Mucosa of rectum (tissue), 2 donors: ENCODE results near the gene ANKRD11.

Experiments
- H3K27ac ChIP-seq, 2 donors: one replicate each; pipeline ENCODE4 v1.7.0; 2013; ENCODE audit warnings: inconsistent platforms in 2 of 2, low read depth in 2 of 2, low read length in 2 of 2
- H3K27me3 ChIP-seq, 2 donors: one replicate each; pipeline ENCODE4 v1.7.0; 2013; ENCODE audit warnings: low read length in 2 of 2; ENCODE audit not compliant: control insufficient read depth in 2 of 2, insufficient read depth in 2 of 2
- H3K36me3 ChIP-seq, 2 donors: one replicate each; pipeline ENCODE4 v1.7.0; 2013; ENCODE audit warnings: low read length in 2 of 2; ENCODE audit not compliant: control insufficient read depth in 2 of 2, insufficient read depth in 2 of 2
- H3K4me1 ChIP-seq, 2 donors: one replicate each; pipeline ENCODE4 v1.7.0; 2013; ENCODE audit warnings: low read length in 2 of 2, mild to moderate bottlenecking in 1 of 2; ENCODE audit not compliant: control insufficient read depth in 2 of 2, insufficient read depth in 2 of 2
- H3K4me3 ChIP-seq, 2 donors: one replicate each; pipeline ENCODE4 v1.7.0; 2013; ENCODE audit warnings: low read length in 2 of 2
- H3K9ac ChIP-seq, 2 donors: one replicate each; pipeline ENCODE4 v1.7.0; 2013; ENCODE audit warnings: low read length in 2 of 2, low read depth in 1 of 2, mild to moderate bottlenecking in 1 of 2
- H3K9me3 ChIP-seq, 2 donors: one replicate each; pipeline ENCODE4 v1.7.0; 2013; ENCODE audit warnings: low read length in 2 of 2; ENCODE audit not compliant: control insufficient read depth in 2 of 2
- donor health status: healthy.
- donor health status: Normal muscosa, but diverticular disease.

ANKRD11 gene

DNA sequence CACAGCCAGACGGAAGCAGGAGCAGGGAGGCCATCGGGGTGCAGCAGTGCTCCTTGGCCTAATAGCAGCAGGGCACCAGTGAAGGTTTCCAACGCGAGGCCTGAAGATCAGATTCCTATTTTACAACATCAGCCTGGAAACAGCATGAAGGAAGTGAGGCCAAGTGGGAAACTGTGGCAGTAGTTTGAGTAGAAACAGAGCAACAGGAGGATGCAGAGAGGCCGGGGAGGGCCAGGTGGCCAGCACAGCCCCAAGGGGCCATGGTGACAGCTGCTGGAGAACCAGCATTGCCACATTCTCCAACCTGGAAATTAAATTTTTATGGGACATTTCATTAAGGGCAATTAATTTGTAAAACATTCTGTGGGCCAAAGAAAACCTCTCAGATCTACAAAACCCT, 3.4 kb upstream of the ANKRD11 start:
- Histone ChIP-seq H3K4me3 (no peak overlapping the region), H3K27me3 (no peaks in the 10 kb centered on the region), H3K27ac (no peak overlapping the region), H3K36me3 (peaks cover 4 to 7% of the 10 kb centered on the region in 2 donors), H3K4me1 (peaks cover 22% of the 10 kb centered on the region in 2 donors), H3K9me3 (no peaks in the 10 kb centered on the region), H3K9ac (no peak overlapping the region)

DNA sequence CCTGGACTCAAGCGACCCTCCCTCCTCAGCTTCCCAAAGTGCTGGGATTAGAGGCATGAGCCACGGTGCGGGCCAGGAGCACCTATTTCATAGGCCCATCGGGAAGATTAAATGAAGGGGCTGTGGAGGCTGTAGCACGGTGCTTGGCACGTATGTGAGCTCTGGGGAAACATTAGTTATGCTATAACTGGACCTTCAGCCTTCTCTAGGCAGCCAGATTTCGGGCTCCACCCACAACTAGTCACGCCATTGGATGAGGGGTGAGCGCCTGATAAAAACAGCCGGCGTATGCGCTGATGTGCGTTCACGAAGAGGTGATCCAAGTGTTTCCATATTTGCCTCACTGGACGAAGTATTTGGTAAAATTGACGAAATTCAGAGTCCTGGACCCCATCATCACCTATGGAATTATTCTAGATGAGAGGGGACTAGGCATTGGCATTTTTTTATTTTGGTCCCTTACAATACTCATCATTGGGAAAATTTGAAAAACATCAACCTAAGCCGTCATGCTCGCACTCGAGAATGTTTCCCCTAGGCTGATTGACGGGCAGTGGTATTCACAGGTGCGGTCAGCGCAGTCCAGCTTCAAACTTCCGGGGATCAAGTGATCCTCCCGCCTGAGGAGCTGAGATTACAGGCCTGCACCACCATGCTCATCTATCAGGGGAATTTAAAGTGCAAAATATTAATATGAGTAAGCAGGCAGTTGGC, 1.8 kb upstream of the ANKRD11 start:
- H3K36me3 ChIP-seq = peaks cover 3 to 7% of the 10 kb centered on the region in 2 donors
- H3K9ac ChIP-seq = peak overlapping the region in 1 of 2 donors; percentile 88
- H3K4me1 ChIP-seq = peaks cover 22 to 24% of the 10 kb centered on the region in 2 donors
- H3K9me3 ChIP-seq = no peaks in the 10 kb centered on the region
- H3K27me3 ChIP-seq = no peaks in the 10 kb centered on the region
- H3K27ac ChIP-seq = no peak overlapping the region
- peak overlapping the region; percentile 87 to 92 for H3K4me3 ChIP-seq

DNA sequence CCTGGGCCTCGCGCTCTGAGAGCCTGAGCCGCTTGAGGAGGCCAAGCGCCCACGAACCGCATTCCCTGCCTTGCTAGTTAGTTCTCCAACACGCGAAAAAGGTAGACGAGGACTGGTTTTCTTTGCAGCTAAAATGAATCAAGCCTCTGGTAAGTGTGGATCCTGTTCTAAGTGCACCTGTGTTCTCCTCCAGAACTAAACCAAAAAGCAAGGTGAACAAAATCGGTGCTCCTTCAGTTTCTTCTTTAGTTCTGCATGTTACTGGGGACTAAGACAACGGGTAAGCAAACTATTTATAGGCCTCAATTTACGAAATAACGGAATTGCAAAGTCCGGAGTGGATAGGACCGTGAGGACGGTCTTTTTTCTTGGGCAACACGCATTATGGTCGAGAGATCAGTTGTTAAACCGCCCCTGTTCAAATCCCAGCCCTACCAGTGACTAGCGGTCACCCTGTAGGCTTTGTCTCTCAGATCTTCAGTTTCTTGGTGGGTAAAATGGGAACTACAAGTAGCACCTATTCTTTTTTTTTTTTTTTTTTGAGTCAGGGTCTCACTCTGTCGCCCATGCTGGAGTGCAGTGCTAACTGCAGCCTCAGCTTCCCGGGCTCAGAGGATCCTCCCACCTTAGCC, 993 bp upstream of the ANKRD11 start:
- Histone ChIP-seq H3K27me3 (no peaks in the 10 kb centered on the region), H3K4me3 (peak overlapping the region; percentile 87 to 92), H3K36me3 (peaks cover 3 to 7% of the 10 kb centered on the region in 2 donors), H3K9me3 (no peaks in the 10 kb centered on the region), H3K4me1 (peaks cover 22 to 24% of the 10 kb centered on the region in 2 donors), H3K9ac (peak overlapping the region; percentile 85 to 88), H3K27ac (peak overlapping the region; percentile 92 to 95)

DNA sequence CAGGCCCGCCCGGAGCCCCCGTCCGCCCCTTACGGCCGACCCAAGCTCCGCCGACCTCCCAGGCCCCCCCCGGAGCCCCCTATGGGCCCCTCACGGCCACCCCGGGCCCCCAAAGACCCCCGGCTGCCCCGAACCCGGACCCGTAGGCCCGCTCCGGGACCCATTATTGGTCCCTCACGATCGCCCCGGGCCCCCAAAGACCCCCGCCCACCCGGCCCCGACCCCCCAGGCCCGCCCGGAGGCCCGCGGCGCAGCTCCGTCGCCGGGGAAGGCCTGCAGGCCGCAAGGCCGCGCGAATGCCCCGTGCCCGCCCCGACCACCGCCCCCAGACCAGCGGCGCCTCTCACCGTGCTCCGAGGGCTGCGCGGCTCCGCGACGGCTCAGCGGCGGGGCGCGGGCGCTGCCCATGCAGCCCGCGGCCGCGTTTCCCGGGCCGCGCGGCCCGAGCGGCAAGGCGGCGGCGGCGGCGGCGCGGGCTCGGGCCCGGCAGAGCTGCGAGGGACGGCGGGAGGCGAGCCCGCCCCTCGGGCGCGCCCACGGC, 393 bp downstream of the ANKRD11 start:
- Histone ChIP-seq H3K4me3 (peak overlapping the region; percentile 50 to 68), H3K4me1 (peaks cover 31 to 34% of the 10 kb centered on the region in 2 donors), H3K9ac (peak overlapping the region in 1 of 2 donors; percentile 68), H3K36me3 (peaks cover 3 to 7% of the 10 kb centered on the region in 2 donors), H3K27ac (peak overlapping the region; percentile 89 to 91), H3K27me3 (no peaks in the 10 kb centered on the region), H3K9me3 (no peaks in the 10 kb centered on the region)

DNA sequence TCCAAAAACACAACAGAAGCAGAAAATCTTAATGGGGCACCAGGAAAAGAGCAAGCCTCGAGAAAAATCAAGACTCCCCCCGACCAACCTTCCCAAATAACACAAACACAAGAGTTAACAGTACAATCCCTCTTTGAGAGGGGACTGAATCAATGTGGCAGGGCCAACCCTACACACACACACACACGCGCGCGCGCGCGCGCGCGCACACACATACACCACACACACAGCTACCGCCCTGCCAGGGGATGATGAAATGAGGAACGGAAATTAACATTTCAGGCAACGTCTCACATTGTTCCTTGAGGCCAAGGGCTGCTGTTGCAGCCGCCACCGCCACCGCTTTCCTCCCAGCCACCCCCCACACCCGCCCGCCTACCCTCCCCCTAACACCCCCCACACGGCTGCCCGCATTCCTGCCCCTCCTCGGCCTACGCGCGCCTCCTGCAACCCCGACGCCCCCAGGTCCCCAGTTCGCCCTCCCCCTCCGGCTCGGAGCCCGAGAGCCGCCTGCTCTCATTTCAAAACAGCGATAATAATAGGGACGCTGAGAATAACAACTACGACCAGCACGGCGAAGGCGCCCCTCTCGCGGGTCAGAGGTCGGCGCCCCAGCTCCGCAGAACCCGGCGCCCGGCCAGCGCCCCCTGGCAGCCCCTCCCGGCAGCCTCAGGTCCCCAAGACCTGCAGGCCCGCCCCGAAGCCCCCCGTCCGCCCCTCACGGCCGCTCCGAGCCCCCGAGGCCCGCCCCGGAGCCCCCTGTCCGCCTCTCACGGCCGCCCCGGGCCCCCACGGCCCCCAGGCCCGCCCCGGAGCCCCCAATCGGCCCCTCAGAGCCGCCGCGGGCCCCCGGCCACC, 1.1 kb downstream of the ANKRD11 start:
- Histone ChIP-seq H3K27ac (peak overlapping the region; percentile 89 to 91), H3K4me3 (peak overlapping the region; percentile 68 to 84), H3K9ac (peak overlapping the region; percentile 68 to 72), H3K4me1 (peaks cover 34 to 40% of the 10 kb centered on the region in 2 donors), H3K27me3 (no peaks in the 10 kb centered on the region), H3K36me3 (peaks cover 0 to 7% of the 10 kb centered on the region in 2 donors), H3K9me3 (no peaks in the 10 kb centered on the region)

DNA sequence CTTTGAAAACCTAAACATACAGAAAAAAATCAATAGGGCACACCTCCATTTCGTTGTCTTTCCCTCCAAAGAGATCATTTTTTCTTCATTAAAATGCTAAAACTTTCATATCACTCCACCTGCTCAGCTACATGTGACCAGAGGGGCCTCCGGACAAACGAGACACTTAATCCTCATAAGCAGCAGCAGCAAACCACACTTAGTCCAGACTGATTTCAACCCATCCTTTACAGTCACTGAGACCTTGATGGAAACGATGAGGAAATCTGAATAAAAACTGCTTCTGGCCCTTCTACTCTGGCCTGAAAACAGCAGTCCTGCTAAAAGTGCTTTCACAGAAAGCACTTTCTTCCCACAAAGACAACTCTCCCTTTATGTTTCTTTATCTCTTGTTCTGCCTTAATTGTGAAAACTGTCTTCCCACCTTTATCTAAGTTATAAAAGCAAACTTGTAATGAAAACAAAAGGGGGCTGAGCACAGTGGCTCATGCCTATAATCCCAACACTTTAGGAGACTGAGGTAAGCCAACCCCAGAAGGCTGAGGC, 4.6 kb downstream of the ANKRD11 start:
- H3K27me3 ChIP-seq = no peaks in the 10 kb centered on the region
- peaks cover 53 to 57% of the 10 kb centered on the region in 2 donors for H3K4me1 ChIP-seq
- H3K4me3 ChIP-seq = no peak overlapping the region
- no peaks in the 10 kb centered on the region for H3K9me3 ChIP-seq
- no peak overlapping the region for H3K9ac ChIP-seq
- no peak overlapping the region for H3K27ac ChIP-seq
- H3K36me3 ChIP-seq = no peaks in the 10 kb centered on the region

DNA sequence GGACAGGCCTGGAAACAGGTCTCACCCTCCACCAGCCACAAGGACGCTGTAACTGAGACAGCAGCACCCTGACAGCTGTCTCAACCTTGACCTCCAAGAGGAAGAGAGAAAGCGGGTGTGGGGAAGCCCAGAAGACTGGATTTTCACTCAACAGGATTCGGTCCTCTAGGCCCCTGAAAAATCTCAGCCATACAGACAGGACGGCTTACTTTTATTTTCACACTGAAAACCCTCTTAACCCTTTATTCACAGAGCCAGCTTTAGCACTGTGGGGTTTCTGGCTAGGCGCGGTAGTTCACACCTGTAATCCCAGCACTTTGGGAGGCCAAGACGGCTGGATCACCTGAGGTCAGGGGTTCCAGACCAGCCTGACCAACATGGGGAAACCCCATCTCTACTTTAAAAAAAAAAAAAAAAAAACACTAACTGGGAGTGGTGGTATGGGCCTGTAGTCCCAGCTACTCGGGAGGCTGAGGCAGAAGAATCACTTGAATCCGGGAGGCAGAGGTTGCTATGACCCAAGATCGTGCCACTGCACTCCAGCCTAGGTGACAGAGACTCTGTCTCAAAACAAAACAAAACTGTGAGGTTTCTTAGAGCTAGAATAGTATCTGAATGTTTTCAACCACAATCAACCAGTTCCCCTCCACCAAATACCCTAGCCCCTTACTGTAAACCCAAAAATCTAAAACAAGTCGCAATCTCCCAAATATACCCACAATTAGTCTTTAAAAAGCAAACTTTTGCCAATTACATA, 5.3 kb downstream of the ANKRD11 start:
- no peaks in the 10 kb centered on the region for H3K36me3 ChIP-seq
- no peaks in the 10 kb centered on the region for H3K9me3 ChIP-seq
- no peak overlapping the region for H3K9ac ChIP-seq
- peaks cover 53 to 60% of the 10 kb centered on the region in 2 donors for H3K4me1 ChIP-seq
- H3K4me3 ChIP-seq = no peak overlapping the region
- no peak overlapping the region for H3K27ac ChIP-seq
- no peaks in the 10 kb centered on the region for H3K27me3 ChIP-seq

DNA sequence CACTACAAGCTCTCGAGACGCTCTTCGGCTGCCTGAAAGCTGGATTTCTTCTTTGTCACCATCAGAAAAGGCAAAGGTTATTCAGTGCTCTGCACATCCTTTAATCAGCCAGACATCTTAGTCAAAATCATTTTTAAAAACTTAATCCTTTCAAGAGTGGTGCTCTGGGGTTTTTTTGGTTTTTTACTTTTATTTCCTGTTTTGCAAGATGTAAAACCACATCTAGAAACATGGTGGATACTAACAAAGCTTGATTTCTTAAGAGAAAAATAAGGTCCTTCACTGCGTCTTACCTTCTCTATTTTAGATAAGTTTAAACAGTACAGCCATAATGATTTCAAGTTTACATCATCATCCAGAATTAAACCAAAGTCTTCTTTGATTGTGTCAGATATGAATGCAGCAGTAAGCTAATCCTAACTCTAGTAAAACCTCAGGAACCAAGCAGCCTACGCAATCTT, 6.3 kb downstream of the ANKRD11 start:
- Histone ChIP-seq H3K27me3 (no peaks in the 10 kb centered on the region), H3K36me3 (no peaks in the 10 kb centered on the region), H3K9me3 (no peaks in the 10 kb centered on the region), H3K9ac (peak overlapping the region; percentile 4 to 26), H3K4me1 (peaks cover 53 to 60% of the 10 kb centered on the region in 2 donors), H3K27ac (no peak overlapping the region), H3K4me3 (peak overlapping the region in 1 of 2 donors; percentile 17)

DNA sequence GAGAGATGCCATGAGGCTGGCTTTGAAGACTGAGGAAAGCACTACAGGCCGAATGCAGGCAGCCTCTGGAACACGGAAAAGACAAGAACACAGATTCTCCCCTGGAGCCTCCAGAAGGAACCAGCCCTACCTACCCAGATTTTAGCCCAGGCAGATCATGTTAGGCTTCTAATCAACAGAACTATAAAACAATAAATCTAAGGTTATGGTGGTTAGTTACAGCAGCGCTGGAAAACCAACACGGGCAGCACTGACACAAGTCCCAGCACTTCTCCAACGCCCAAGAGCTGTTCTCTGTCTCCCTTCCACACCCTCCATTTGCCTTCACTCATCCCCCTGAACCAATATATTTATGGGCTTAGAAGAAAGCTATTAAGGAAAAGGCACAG, 7.5 kb downstream of the ANKRD11 start:
- peaks cover 43 to 57% of the 10 kb centered on the region in 2 donors for H3K4me1 ChIP-seq
- no peaks in the 10 kb centered on the region for H3K36me3 ChIP-seq
- H3K9ac ChIP-seq = peak overlapping the region; percentile 27 to 55
- no peaks in the 10 kb centered on the region for H3K27me3 ChIP-seq
- peak overlapping the region; percentile 81 to 83 for H3K27ac ChIP-seq
- peak overlapping the region; percentile 20 to 28 for H3K4me3 ChIP-seq
- no peaks in the 10 kb centered on the region for H3K9me3 ChIP-seq
